Measurements from ENCODE around the gene JMJD6.

JMJD6 gene

DNA sequence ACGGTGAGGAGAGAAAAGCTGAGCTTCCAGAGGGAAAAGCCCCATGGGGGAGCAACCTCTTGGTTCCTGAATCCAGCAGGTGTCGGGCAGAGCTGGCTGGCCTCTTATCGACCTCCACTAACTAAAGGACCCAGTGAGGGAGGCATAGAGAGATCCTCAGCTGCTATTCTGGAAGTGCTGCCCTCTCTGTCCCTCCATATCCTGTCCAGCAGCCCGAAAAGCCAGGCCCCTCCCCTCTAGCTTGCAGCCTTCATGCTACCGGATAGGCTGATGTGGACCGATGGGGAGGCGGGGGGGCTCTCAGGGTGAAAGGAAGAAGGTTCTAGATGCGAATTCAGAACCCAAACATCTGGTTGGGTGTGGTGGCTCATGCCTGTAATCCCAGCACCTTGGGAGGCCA is 40.6 kb downstream of the JMJD6 start:
- TF ChIP-seq, protein P1, sequence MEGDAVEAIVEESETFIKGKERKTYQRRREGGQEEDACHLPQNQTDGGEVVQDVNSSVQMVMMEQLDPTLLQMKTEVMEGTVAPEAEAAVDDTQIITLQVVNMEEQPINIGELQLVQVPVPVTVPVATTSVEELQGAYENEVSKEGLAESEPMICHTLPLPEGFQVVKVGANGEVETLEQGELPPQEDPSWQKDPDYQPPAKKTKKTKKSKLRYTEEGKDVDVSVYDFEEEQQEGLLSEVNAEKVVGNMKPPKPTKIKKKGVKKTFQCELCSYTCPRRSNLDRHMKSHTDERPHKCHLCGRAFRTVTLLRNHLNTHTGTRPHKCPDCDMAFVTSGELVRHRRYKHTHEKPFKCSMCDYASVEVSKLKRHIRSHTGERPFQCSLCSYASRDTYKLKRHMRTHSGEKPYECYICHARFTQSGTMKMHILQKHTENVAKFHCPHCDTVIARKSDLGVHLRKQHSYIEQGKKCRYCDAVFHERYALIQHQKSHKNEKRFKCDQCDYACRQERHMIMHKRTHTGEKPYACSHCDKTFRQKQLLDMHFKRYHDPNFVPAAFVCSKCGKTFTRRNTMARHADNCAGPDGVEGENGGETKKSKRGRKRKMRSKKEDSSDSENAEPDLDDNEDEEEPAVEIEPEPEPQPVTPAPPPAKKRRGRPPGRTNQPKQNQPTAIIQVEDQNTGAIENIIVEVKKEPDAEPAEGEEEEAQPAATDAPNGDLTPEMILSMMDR (IDR thresholded peaks at IDR 0.05; ENCODE audit: low read depth, low read length): no peak
- no peak overlapping the region for H3K4me3 ChIP-seq (replicated peaks in 1 of 2; ENCODE audit: low read depth in 2 of 2, low read length in 2 of 2)
- no peak for DNase-seq (ENCODE audit: low read depth in 2 of 2)

DNA sequence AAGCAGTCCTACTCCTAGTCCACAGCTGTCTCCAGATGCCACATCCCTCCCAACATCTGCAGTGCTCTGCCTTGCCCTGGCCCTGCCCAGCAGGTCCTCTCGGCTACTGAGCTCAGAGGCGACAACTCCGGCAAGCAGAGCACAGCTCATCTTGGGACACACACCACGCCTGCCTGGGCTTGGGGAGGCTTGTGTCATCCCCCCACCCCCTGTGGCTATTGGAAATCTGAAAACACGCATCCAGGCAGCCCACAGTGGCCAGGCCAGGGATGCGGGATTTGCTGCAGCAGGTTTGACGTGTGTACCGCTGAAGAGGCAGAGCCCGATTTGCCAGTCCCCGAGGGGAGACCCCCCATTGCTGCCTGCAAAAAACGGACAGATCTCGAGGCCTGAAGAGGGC is 41.0 kb downstream of the JMJD6 start:
- no peak for DNase-seq (ENCODE audit: low read depth in 2 of 2)
- H3K4me3 ChIP-seq (replicated peaks in 1 of 2; ENCODE audit: low read depth in 2 of 2, low read length in 2 of 2): no peak overlapping the region
- TF ChIP-seq, protein P1 (IDR thresholded peaks at IDR 0.05; ENCODE audit: low read depth, low read length): no peak

DNA sequence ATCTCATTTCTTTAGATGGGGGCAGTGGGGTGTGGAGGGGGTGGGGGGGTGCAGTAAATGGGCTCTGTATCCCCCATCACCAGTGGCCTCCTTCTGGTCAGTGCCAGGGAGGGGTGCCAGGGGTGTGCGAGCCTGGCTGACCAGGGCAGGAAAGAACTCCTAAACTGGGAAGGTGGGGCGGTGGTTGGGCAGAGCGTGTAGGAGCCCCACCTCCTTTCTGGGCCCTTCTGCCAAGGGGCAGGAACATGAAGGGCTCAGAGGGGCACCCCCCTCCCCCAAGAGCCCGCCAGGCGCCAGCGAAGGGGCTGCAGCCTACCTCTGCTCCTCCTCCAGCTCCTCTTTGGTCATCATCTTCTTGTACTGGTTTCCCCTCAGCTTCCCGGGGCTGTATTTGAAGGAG is 41.6 kb downstream of the JMJD6 start:
- DNase-seq (ENCODE audit: low read depth in 2 of 2): no peak
- TF ChIP-seq, protein P1 (IDR thresholded peaks at IDR 0.05; ENCODE audit: low read depth, low read length): no peak
- H3K4me3 ChIP-seq (replicated peaks in 1 of 2; ENCODE audit: low read depth in 2 of 2, low read length in 2 of 2): no peak overlapping the region

DNA sequence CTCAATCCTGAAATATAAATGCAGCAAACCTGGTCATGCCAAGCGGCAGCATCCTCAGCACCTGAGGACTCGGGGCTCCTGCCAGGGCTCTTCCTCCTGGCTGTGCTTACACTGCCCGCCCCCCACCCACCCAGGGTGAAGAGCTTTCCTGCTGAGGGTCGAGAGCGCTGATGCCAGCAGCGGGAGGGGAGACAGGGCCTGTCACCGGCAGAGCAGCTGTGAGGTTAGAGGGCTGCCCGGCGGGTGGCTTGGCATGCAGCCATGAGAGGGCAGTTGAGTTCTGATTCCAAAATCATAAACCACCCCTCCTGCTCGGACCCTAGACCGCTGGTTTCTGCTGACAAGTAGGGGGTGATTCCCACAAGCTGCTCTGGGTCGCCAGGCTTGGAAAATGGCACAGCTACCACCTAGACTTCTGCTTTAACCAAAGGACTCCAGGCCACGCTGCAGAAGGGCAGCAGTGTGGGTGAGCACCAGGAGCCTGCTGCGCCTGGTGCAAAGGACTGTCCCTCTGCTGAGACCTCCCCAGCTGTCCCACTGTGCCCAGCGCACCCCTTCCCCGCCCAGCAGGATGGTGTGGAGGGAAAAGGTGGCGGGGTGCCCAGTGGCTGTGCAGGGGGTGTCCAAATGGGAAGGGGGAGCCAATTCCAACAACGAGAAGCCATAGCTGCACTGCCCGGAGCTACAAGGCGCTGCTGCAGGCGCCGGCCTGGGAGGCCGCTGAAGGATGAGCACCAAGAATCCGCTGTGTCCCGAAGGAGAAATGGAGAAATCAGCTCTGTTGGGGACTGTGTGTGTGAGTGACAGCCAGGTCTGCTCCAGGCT is 42.3 kb downstream of the JMJD6 start:
- H3K4me3 ChIP-seq (replicated peaks in 1 of 2; ENCODE audit: low read depth in 2 of 2, low read length in 2 of 2): no peak overlapping the region
- TF ChIP-seq, protein P1 (IDR thresholded peaks at IDR 0.05; ENCODE audit: low read depth, low read length): no peak
- DNase-seq (ENCODE audit: low read depth in 2 of 2): no peak

DNA sequence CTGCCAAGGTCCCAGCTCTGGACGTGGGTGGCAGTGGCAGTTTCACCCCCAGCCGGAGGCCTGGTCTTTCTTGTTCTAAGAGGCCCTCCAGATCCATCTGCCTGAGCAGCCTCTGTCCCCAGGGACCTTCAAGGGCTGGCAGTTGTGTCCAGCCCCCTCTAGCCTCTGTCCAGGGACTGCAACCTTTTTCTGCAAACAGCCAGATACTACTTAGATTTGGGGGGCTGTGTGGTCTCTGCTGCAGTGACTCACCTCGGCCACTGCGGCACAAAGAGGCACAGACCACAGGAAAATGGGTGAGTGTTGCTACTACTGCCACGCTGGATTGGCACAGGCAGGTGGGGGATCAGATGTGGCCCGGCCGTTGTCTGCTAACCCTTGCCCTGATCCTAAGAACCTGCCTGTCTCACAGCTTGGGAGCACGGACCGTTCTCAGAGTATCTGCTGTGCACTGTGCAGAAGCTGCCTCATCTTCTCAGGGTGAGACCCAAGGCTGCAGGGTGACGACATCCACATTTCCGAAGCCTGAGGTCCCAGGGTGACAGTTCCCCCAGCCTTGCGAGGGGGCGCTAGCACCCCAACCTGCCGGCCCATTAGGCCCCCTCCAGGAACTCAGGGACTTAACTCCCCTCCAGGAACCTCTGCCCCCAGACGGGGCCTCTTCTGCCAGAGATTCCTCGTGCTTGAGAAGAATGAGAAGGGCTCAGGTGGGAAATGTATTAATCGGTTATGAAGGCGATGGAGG is 43.2 kb downstream of the JMJD6 start:
- H3K4me3 ChIP-seq (replicated peaks in 1 of 2; ENCODE audit: low read depth in 2 of 2, low read length in 2 of 2): no peak overlapping the region
- no peak for DNase-seq (ENCODE audit: low read depth in 2 of 2)
- TF ChIP-seq, protein P1 (IDR thresholded peaks at IDR 0.05; ENCODE audit: low read depth, low read length): peak; percentile 11

DNA sequence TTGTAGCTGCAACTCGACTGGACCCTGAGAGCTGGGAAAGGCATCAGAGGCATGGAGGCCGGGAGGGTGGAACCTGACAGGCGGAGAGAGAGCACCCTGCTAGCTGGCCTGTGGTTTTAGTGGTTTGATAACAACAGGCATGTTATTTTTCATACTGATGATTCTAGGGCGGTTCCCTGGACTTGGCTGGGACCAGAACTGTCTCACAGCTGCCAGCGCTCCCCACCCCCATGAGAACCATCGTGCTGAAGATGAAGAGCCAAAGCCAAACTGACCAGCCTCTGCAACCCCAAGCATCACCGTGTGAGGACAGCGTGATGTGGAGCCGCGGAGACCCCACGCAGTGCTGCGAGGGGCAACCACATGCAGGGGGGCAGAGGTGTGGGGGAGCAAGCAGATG is 44.1 kb downstream of the JMJD6 start:
- peak; percentile 58 to 90 for DNase-seq (ENCODE audit: low read depth in 2 of 2)
- TF ChIP-seq, protein P1 (IDR thresholded peaks at IDR 0.05; ENCODE audit: low read depth, low read length): no peak
- no peak overlapping the region for H3K4me3 ChIP-seq (replicated peaks in 1 of 2; ENCODE audit: low read depth in 2 of 2, low read length in 2 of 2)

Data from cardiac fibroblast (primary cell).